ENCODE results near the gene MYO7A.
A peak's percentile ranks its signal among the peaks of the same experiment; 100 is the strongest.
"Not testable (repeated sequence)": the region's sequence is repeated elsewhere in the genome, so short reads cannot be mapped to it uniquely, and the experiment has no call there.

The MYO7A gene

GRCh38 chr11:77093987-77094840 is 33.8 kb upstream of the MYO7A start:
- H3K4me3 ChIP-seq (ENCODE audit: low read length), result no peak overlapping the region
- H3K9ac ChIP-seq (ENCODE audit: low read length), result no peak overlapping the region
- peaks cover 17% of the 10 kb centered on the region for H3K36me3 ChIP-seq (ENCODE audit: control insufficient read depth, insufficient read depth, low read length, severe bottlenecking)
- DNase-seq (ENCODE audit: low read depth), result no peak
- no peaks in the 10 kb centered on the region for H3K27me3 ChIP-seq (replicated peaks; ENCODE audit: control insufficient read depth, insufficient read depth, low read length)
- no peaks in the 10 kb centered on the region for H3K9me3 ChIP-seq (ENCODE audit: control insufficient read depth, low read length)
- H3K4me1 ChIP-seq (ENCODE audit: control insufficient read depth, insufficient read depth, low read length), result no peaks in the 10 kb centered on the region

GRCh38 chr11:77094841-77095365 is 33.1 kb upstream of the MYO7A start:
- DNase-seq (ENCODE audit: low read depth), result no peak
- peaks cover 17% of the 10 kb centered on the region for H3K36me3 ChIP-seq (ENCODE audit: control insufficient read depth, insufficient read depth, low read length, severe bottlenecking)
- no peaks in the 10 kb centered on the region for H3K27me3 ChIP-seq (replicated peaks; ENCODE audit: control insufficient read depth, insufficient read depth, low read length)
- H3K4me3 ChIP-seq (ENCODE audit: low read length), result no peak overlapping the region
- no peaks in the 10 kb centered on the region for H3K9me3 ChIP-seq (ENCODE audit: control insufficient read depth, low read length)
- no peak overlapping the region for H3K9ac ChIP-seq (ENCODE audit: low read length)
- no peaks in the 10 kb centered on the region for H3K4me1 ChIP-seq (ENCODE audit: control insufficient read depth, insufficient read depth, low read length)

DNA sequence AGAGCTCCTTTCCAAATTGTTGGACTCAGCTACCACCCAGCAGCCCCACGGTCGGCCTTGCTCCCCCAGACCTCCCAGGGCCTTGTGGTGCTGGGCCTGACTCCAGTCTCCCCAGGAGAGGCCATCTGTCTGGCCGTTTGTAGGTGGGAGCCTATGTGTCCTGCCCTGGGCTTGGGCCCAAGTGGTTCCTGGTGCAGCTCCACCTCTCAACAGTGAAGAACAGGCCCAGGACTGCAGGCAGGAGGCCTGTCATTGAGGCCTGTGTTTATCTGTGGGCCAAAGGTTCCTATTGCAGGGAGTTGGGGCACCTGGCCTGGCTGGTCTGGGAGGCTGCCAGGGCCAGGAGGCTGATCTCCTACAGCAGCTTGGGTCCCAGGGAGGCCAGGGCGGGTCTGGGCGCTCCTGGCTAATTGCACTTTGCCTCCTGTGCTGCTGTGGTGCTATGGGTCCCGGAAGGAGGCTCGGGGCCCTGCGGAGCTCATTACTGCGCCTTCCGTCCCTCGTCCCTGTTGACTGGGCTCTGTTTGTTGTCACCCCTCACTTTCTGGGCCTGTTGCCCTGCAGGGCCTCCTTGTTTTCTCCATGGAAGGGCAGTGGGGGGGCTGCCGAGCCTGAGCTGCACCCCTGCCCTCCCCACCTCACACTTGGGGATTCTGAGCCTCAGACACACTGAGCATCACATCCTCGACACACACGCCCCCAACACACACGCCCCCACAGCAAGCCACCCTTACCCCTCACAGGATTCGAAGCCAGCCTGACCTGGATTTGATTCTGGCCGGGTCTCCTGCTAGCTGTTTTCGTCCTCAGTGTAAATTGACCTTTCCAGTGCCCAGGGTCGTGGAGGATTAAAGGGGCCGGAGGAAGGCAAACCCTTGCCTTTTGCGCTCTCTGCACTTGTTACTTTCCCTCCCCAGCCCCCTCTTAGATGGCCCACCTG is 32.2 kb upstream of the MYO7A start:
- no peak overlapping the region for H3K9ac ChIP-seq (ENCODE audit: low read length)
- no peak overlapping the region for H3K4me3 ChIP-seq (ENCODE audit: low read length)
- no peaks in the 10 kb centered on the region for H3K9me3 ChIP-seq (ENCODE audit: control insufficient read depth, low read length)
- peaks cover 17% of the 10 kb centered on the region for H3K36me3 ChIP-seq (ENCODE audit: control insufficient read depth, insufficient read depth, low read length, severe bottlenecking)
- H3K4me1 ChIP-seq (ENCODE audit: control insufficient read depth, insufficient read depth, low read length), result no peaks in the 10 kb centered on the region
- no peak for DNase-seq (ENCODE audit: low read depth)
- no peaks in the 10 kb centered on the region for H3K27me3 ChIP-seq (replicated peaks; ENCODE audit: control insufficient read depth, insufficient read depth, low read length)

- Histone ChIP-seq H3K9ac (ENCODE audit: low read length) (no peak overlapping the region), H3K27me3 (replicated peaks; ENCODE audit: control insufficient read depth, insufficient read depth, low read length) (no peaks in the 10 kb centered on the region), H3K36me3 (ENCODE audit: control insufficient read depth, insufficient read depth, low read length, severe bottlenecking) (peaks cover 17% of the 10 kb centered on the region), H3K4me3 (ENCODE audit: low read length) (no peak overlapping the region), H3K4me1 (ENCODE audit: control insufficient read depth, insufficient read depth, low read length) (no peaks in the 10 kb centered on the region), H3K9me3 (ENCODE audit: control insufficient read depth, low read length) (no peaks in the 10 kb centered on the region)
- no peak for DNase-seq (ENCODE audit: low read depth)
These were observed 31.4 kb upstream of the MYO7A start for GRCh38 chr11:77096591-77097019.

- peaks cover 17% of the 10 kb centered on the region for H3K36me3 ChIP-seq (ENCODE audit: control insufficient read depth, insufficient read depth, low read length, severe bottlenecking)
- not testable (repeated sequence) for H3K9me3 ChIP-seq (ENCODE audit: control insufficient read depth, low read length); DNase-seq (ENCODE audit: low read depth); H3K9ac ChIP-seq (ENCODE audit: low read length); H3K4me1 ChIP-seq (ENCODE audit: control insufficient read depth, insufficient read depth, low read length); H3K27me3 ChIP-seq (replicated peaks; ENCODE audit: control insufficient read depth, insufficient read depth, low read length); H3K4me3 ChIP-seq (ENCODE audit: low read length)
These were observed 30.9 kb upstream of the MYO7A start for GRCh38 chr11:77097180-77097579.

DNA sequence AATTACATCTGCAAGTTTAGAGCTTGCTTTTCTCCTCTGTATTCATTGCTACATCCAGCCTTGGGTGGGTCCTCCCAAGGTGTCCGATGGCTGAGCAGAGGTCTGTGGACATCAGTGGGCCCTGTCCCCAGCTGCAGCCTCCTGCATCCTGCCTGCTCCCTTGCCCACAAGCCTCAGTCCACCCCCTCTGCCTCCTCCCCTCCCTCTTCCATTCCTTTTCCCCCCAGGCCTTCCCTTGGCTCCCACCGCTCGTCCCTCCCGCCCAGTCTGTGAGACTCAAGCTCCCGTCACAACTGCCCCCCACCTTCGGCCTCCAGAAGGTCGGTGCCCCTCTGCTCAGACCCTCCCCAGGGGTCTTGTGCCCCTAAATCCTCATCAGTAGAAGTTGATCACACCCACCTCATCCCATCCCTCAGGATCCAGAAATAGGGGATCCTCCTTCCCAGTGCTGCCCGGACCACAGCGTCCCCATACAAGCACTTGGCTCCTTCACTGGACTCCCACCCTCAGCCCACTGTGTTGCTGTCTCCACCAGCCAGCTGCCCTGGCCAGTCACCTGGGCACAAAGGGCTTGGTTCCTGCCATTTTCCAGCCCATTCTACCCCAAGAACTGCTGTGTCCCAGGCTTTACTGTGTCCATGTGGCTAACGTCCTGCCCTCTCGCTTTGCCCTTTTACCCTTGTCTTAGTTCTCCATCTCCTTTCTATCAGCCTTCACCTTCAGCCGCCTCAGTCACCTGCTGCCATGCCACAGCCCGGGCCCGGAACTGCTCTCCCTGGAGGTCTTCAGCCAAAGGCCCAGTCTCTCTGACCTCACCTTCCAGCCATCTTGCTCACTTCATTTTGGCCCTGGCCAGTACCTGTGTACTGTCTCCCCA is 27.6 kb upstream of the MYO7A start:
- Histone ChIP-seq H3K9ac (ENCODE audit: low read length) (no peak overlapping the region), H3K9me3 (ENCODE audit: control insufficient read depth, low read length) (no peaks in the 10 kb centered on the region), H3K4me1 (ENCODE audit: control insufficient read depth, insufficient read depth, low read length) (peaks cover 9% of the 10 kb centered on the region), H3K27me3 (replicated peaks; ENCODE audit: control insufficient read depth, insufficient read depth, low read length) (no peaks in the 10 kb centered on the region), H3K36me3 (ENCODE audit: control insufficient read depth, insufficient read depth, low read length, severe bottlenecking) (peaks cover 11% of the 10 kb centered on the region), H3K4me3 (ENCODE audit: low read length) (no peak overlapping the region)
- no peak for DNase-seq (ENCODE audit: low read depth)

DNA sequence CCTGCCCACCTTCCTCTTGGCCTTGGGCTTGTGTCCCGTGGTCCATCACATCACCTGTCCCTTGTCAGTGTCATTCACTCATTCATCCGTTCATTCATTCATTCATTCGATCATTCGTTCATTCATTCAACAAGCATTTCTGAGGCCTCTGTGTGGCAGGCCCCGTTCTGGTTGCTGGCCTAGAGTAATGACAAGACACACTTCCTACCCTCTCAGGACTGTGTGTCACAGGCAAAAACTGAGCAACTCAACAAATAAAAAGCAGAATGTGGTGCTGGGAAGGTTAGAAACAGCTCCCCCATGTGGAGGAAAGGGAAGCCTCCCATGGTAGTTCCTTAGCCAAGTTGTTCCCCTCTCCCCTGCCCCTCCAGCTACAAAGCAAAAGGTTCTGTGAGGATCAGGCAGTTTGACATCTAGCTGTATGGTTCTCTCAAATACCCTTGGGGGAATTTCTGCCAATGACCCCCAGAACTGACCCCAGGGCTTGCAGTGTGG is 27.0 kb upstream of the MYO7A start:
- DNase-seq (ENCODE audit: low read depth), result peak; percentile 37

GRCh38 chr11:77102246-77103210 is 25.5 kb upstream of the MYO7A start, which contains the start of gene OMP:
Gene OMP, plus strand, starts transcription at chr11:77102840. Its CDS starts 0 bp downstream, at chr11:77102840.
- peaks cover 11% of the 10 kb centered on the region for H3K36me3 ChIP-seq (ENCODE audit: control insufficient read depth, insufficient read depth, low read length, severe bottlenecking)
- DNase-seq (ENCODE audit: low read depth), result no peak
- no peak within 1 kb of the TSS for H3K9ac ChIP-seq (ENCODE audit: low read length)

More for the DNA sequence above, 27.0 kb upstream of the MYO7A start:
- Histone ChIP-seq H3K27me3 (replicated peaks; ENCODE audit: control insufficient read depth, insufficient read depth, low read length) (no peaks in the 10 kb centered on the region), H3K9ac (ENCODE audit: low read length) (no peak overlapping the region), H3K9me3 (ENCODE audit: control insufficient read depth, low read length) (no peaks in the 10 kb centered on the region), H3K4me3 (ENCODE audit: low read length) (no peak overlapping the region), H3K4me1 (ENCODE audit: control insufficient read depth, insufficient read depth, low read length) (peaks cover 9% of the 10 kb centered on the region), H3K36me3 (ENCODE audit: control insufficient read depth, insufficient read depth, low read length, severe bottlenecking) (peaks cover 11% of the 10 kb centered on the region)

GRCh38 chr11:77103319-77103718 is 24.7 kb upstream of the MYO7A start:
- Histone ChIP-seq H3K9ac (ENCODE audit: low read length) (no peak overlapping the region), H3K4me3 (ENCODE audit: low read length) (no peak overlapping the region), H3K4me1 (ENCODE audit: control insufficient read depth, insufficient read depth, low read length) (peaks cover 26% of the 10 kb centered on the region)

More at GRCh38 chr11:77102246-77103210, 25.5 kb upstream of the MYO7A start, which contains the start of gene OMP:
- H3K4me3 ChIP-seq (ENCODE audit: low read length), result no peak within 1 kb of the TSS
- H3K4me1 ChIP-seq (ENCODE audit: control insufficient read depth, insufficient read depth, low read length), result peaks cover 18% of the 10 kb centered on the region
- H3K27me3 ChIP-seq (replicated peaks; ENCODE audit: control insufficient read depth, insufficient read depth, low read length), result no peaks in the 10 kb centered on the region
- H3K9me3 ChIP-seq (ENCODE audit: control insufficient read depth, low read length), result no peaks in the 10 kb centered on the region

More at GRCh38 chr11:77103319-77103718, 24.7 kb upstream of the MYO7A start:
- Histone ChIP-seq H3K9me3 (ENCODE audit: control insufficient read depth, low read length) (no peaks in the 10 kb centered on the region), H3K36me3 (ENCODE audit: control insufficient read depth, insufficient read depth, low read length, severe bottlenecking) (peaks cover 11% of the 10 kb centered on the region), H3K27me3 (replicated peaks; ENCODE audit: control insufficient read depth, insufficient read depth, low read length) (no peaks in the 10 kb centered on the region)
- DNase-seq (ENCODE audit: low read depth), result no peak

Data from adipocyte (in vitro differentiated cells).